ENCODE results near the gene RFXANK.
A peak's percentile ranks its signal among the peaks of the same experiment; 100 is the strongest.
"Not testable (repeated sequence)": the region's sequence is repeated elsewhere in the genome, so short reads cannot be mapped to it uniquely, and the experiment has no call there.

The RFXANK gene

DNA sequence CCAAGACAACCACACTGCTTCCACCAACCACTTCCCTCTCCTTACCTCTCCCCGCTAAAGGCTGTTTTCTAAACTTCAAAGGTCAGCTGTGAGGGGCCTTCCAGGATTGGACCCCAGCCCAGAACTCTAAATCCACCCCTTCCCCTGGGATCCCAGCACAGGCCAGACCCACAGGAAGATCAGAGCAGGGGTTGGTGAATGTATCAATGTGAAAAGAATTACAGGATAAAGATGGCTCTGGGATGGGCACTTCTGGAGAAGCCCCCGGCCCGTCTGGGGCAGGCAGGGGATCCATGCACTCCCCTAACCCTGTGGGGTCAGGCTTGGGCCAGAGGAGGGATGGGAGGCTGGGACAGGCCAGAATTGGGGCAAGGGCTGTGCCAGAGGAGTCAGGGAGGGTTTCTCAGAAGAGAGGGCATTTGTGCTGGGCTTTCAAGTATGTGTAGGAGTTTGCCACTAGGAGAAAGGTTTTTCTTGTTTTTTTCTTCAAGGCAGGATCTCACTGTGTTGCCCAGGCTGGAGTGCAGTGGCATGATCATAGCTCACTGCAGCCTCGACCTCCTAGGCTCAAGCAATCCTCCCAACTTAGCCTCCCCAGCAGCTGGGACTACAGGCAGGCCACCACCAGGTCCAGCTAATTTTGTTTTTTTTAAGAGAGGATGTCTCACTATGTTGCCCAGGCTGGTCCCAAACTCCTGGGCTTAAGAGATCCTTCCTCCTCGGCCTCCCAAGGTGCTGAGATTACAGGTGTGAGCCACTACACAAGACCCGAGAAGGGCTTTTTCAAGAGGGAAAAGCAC, 21.0 kb upstream of the RFXANK start:
- H3K27ac ChIP-seq = no peak overlapping the region
- TF ChIP-seq, protein P1, sequence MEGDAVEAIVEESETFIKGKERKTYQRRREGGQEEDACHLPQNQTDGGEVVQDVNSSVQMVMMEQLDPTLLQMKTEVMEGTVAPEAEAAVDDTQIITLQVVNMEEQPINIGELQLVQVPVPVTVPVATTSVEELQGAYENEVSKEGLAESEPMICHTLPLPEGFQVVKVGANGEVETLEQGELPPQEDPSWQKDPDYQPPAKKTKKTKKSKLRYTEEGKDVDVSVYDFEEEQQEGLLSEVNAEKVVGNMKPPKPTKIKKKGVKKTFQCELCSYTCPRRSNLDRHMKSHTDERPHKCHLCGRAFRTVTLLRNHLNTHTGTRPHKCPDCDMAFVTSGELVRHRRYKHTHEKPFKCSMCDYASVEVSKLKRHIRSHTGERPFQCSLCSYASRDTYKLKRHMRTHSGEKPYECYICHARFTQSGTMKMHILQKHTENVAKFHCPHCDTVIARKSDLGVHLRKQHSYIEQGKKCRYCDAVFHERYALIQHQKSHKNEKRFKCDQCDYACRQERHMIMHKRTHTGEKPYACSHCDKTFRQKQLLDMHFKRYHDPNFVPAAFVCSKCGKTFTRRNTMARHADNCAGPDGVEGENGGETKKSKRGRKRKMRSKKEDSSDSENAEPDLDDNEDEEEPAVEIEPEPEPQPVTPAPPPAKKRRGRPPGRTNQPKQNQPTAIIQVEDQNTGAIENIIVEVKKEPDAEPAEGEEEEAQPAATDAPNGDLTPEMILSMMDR (conservative IDR thresholded peaks at IDR 0.05) = no peak

DNA sequence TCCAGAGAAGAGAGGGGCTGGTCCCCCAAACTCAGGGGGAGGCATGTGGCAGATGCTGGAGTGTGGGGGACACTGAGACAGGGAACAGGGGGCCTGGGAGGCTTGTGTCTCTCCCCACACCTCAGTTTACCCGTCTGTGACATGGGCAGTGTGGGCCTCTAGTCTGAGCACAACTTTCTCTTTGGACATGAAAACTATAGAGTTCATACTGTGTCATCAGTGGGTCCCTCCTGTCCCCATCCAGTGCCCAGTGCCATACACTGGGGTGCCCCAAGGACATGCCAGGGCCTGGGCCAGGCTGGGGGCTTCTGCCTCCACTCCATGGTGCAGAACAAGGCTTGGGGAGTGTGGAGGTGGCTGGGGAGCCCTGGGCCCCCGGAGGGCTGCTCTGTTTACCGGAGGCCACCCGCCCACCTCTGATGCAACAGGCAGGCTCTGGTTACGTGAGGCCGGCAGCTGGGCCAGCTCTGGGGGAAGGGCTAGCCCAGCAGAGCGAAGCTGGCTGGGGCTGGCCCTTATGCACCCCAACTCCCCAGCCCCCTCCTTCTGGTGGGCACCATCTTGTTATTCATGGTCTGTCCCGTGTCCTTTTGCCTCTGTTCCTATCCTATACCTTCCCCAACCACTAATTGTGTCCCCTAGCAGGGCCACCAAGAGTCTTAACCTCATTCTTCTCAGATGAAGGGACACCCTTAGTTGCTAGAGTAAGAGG, 20.1 kb upstream of the RFXANK start:
- no peak overlapping the region for H3K27ac ChIP-seq
- TF ChIP-seq, protein P1 (conservative IDR thresholded peaks at IDR 0.05) = no peak

DNA sequence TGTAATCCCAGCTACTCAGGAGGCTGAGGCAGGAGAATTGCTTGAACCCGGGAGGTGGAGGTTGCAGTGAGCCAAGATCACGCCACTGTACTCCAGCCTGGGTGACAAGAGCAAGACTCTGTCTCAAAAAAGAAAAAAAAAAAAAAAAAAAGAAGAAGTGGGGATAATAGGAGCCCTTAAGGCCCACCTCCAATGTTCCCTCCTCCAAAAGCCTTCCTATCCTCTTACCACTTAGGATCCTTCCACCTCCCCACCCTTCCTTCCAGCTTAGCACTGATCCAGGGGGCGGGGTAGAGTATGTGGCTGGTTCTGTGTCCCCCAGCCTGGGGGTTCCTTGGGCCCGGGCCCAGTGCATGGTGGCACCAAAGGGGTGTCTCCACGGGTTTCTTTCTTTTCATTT, 18.8 kb upstream of the RFXANK start:
- H3K27ac ChIP-seq = not testable (repeated sequence)

DNA sequence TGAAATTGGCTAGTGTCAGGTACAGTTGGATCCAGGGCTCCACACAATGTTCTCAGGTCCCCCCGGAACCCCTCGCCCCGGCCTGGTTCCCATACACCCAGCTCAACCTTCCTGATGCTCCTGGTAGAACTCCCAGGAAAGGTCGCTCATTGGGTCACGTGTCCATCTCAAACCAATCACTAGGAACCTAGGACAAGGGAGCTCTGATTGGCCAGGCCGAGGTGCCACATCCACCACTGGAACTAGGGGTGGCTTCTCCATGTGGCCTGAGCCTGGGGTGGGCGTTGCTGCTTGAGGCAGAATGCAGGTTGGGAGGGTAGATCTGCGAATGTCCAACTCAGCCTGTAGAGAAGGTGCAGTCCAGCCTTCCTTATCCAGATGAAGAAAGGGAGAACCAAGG, 15.1 kb upstream of the RFXANK start:
- no peak overlapping the region for H3K27ac ChIP-seq
- TF ChIP-seq, protein P1 (conservative IDR thresholded peaks at IDR 0.05) = no peak

DNA sequence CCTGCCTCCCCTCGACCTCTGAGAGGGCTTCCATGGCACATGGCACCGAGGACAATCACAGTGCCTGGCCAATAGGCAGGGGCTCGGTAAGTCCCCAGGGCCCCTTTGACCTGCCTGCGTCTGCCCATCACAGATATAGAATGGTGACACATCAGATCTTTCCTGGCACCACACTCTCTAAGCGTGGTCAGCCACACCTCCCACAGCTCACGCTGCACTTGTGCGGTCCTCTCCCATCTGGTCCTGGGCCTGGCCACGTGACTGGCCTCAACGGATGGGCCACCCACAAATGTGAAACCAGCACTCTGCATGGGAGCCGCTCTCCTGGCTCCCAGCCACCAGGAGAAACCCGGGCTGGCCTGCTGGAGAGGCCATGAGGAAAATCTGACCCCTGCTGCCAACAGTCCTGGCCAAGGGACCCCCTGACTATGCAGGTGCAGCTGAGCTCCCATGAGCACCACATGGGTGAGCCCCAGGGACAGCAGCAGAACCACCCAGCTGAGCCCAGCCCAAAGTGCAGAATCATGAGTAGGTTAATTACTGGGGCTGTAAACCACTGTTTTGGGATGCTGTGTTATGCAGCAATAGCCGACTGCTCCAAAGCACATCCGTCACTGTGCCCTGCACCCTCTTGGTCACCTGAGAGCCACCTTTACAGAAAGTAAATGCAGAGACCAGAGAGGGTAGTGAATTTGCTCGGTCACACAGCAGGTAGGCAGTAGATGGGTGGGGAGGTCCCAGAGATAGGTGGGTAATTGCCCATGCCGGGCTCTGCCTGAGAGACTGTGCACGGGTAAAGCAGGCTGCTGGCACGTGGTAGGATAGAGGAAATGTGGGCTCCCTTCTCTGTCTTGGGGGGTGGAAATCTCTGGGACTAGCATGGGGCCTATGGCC, 12.3 kb upstream of the RFXANK start:
- no peak overlapping the region for H3K27ac ChIP-seq
- TF ChIP-seq, protein P1 (conservative IDR thresholded peaks at IDR 0.05) = no peak

DNA sequence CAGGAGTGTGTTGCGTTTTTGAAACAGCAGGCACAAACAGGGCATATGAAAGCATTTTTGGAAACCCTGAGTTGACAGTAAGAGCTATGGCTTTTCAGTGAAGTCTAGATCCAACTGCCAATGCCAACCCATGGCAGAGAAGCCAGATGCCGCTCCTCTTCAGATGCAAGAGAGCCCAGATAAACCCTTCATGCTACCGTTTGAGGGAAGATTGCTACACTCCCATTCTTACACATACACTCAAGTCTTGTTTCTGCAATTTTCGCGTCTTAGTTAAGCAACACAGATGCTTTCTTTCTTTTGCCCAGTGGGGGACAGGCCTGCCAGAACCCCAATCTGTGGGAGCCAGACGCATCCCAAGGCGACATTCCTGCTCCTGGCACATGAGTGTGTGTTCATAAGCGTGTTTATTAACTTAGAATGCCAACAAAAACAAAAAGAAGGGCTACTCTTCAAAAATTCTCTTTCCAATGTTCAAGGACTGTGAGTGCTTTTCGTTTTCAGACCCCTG, 10.5 kb upstream of the RFXANK start:
- H3K27ac ChIP-seq = no peak overlapping the region
- TF ChIP-seq, protein P1 (conservative IDR thresholded peaks at IDR 0.05) = no peak

DNA sequence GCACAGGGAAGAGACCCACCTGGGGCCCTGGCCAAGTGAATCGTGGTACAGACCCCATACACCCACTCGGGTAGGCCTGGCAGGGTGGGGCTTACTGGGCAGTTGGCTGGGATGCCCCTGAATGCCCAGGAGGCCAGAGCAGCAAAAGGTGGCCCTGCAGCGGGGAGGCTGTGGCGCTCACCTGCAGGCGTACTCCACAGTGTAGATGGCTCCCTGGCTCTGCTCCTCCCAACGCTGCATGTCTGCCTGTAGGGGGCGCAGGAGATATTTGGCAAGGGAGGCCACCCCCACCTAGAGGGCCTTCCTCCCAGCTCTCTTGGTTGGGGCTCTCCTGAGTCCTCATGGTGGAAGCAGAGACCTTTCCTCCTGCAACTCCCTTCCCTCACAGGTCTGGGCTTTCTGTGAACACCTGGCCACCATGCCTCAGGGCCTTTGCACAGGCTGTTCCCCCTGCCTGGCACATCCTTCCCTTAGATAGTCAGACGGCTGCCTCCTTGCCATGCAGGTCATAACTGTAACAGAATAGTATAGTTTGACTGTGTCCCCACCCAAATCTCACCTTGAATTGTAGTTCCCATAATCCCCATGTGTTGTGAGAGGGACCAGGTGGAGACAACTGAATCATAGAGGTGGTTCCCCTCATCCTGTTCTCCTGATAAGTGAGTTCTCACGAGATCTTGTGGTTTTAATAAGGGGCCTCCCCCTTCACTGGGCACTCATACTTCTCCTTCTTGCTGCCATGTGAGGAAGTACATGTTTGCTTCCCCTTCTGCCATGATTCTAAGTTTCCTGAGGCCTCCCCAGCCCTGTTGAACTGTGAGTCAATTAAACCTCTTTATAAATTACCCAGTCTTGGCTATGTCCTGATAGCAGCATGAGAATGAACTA, 6.0 kb upstream of the RFXANK start:
- TF ChIP-seq, protein P1 (conservative IDR thresholded peaks at IDR 0.05) = peak; percentile 60
- H3K27ac ChIP-seq = no peak overlapping the region

Measured in VCaP (cell line).